A549 (cell line): Measurements from ENCODE around the gene HDAC10. TPM values are rescaled to one million over a fixed set of nuclear protein-coding genes. Genes with fewer than 3 reads are reported as not detected.
A peak's percentile ranks its signal among the peaks of the same experiment; 100 is the strongest.

ENCODE experiments used
- ATAC-seq, 2 experiments: fragments of 200-7000 bp in 1 of 2; fragments of >200 bp in 1 of 2; cut with Nextera tagmentation in 1 of 2; cut with Tn5 transposase in 1 of 2; 3 replicates each; pipeline versions ENCODE4 v1.8.0 to v1.9.1; 2018 to 2020; ENCODE audit warnings: mild to moderate bottlenecking in 1 of 2, moderate library complexity in 1 of 2
- CTCF ChIA-PET: fragments of 300-600 bp; sonication (Branson Sonifier 250); formaldehyde crosslinking; extraction: SDS; loops from one replicate; lab custom pipeline; 2021; ENCODE audit warnings: antibody characterized with exemption, inconsistent platforms; lab: Yijun Ruan, JAX
- POLR2A ChIA-PET: fragments of 350-600 bp; formaldehyde crosslinking; extraction: SDS; loops from one replicate; lab custom pipeline; 2021; ENCODE audit warnings: antibody characterized with exemption, inconsistent platforms; lab: Yijun Ruan, JAX
- DNase-seq, 2 experiments: peaks; one replicate each; pipeline versions ENCODE4 v3.0.0 to v3.0.0-alpha.2; 2011 to 2016; ENCODE audit warnings: low read depth in 1 of 2, low spot score in 1 of 2
- FAIRE-seq: peaks from 2 replicates; lab custom pipeline; 2011; peaks lifted over from hg19 to GRCh38; lab: Jason Lieb, UNC
- H3K27ac ChIP-seq, 2 experiments: fragments of >200 bp; sonication (Bioruptor Twin); formaldehyde crosslinking; 3 replicates each; pipeline ENCODE4 v1.5.1; 2016 to 2017
- H3K4me1 ChIP-seq: fragments of >200 bp; sonication (Bioruptor Twin); formaldehyde crosslinking; 3 replicates; pipeline ENCODE4 v1.6.1; 2016
- H3K4me2 ChIP-seq: fragments of >200 bp; sonication (Bioruptor Twin); formaldehyde crosslinking; 3 replicates; pipeline ENCODE4 v1.6.1; 2016
- H3K4me3 ChIP-seq: fragments of >200 bp; sonication (Bioruptor Twin); formaldehyde crosslinking; 3 replicates; pipeline ENCODE4 v1.5.1; 2016
- H3K9me3 ChIP-seq: fragments of >200 bp; sonication (Bioruptor Twin); formaldehyde crosslinking; 3 replicates; pipeline ENCODE4 v1.6.1; 2016
- ATOH8 ChIP-seq: fragments of 250-450 bp; sonication (Bioruptor Pico); IDR thresholded peaks from 2 replicates; pipeline ENCODE4 v1.5.0; 2020; ENCODE audit warnings: low read depth, mild to moderate bottlenecking, moderate library complexity
- BHLHE40 ChIP-seq: IDR thresholded peaks from 2 replicates; pipeline ENCODE4 v1.6.1; 2012; ENCODE audit warnings: low read depth, low read length, inconsistent platforms
- CHD4 ChIP-seq: fragments of 200-600 bp; sonication (generic); IDR thresholded peaks from 2 replicates; pipeline ENCODE4 v1.6.1; 2016; ENCODE audit warnings: antibody characterized with exemption, mild to moderate bottlenecking, borderline replicate concordance
- CTCF ChIP-seq: fragments of >200 bp; sonication (Bioruptor Twin); formaldehyde crosslinking; IDR thresholded peaks from 3 replicates; pipeline ENCODE4 v1.5.1; 2016
- FOSB ChIP-seq: fragments of 250-450 bp; sonication (Bioruptor Pico); IDR thresholded peaks from 2 replicates; pipeline ENCODE4 v1.5.0; 2020; ENCODE audit warnings: mild to moderate bottlenecking, moderate library complexity
- HEYL ChIP-seq: fragments of 250-450 bp; sonication (Bioruptor Pico); IDR thresholded peaks from 2 replicates; pipeline ENCODE4 v1.8.0; 2021; ENCODE audit warnings: mild to moderate bottlenecking, moderate library complexity
- HMGXB4 ChIP-seq: fragments of 250-450 bp; sonication (Bioruptor Pico); IDR thresholded peaks from 2 replicates; pipeline ENCODE4 v1.5.0; 2021; ENCODE audit warnings: mild to moderate bottlenecking, moderate library complexity, borderline replicate concordance
- HOXB13 ChIP-seq: fragments of 250-450 bp; sonication (Bioruptor Pico); IDR thresholded peaks from 2 replicates; pipeline ENCODE4 v1.5.0; 2020; ENCODE audit warnings: low read depth, mild to moderate bottlenecking, moderate library complexity
- KDM5A ChIP-seq: fragments of 200-600 bp; sonication (generic); IDR thresholded peaks from 2 replicates; pipeline ENCODE4 v1.6.1; 2016; ENCODE audit warnings: antibody characterized with exemption, mild to moderate bottlenecking
- MAZ ChIP-seq: fragments of 150-350 bp; IDR thresholded peaks from 2 replicates; pipeline ENCODE4 v1.6.1; 2014; ENCODE audit warnings: antibody characterized with exemption, low read depth, low read length, borderline replicate concordance
- NR3C1 ChIP-seq: fragments of >200 bp; sonication (Bioruptor Twin); formaldehyde crosslinking; IDR thresholded peaks from 3 replicates; pipeline ENCODE4 v1.6.1; 2017
- RAD21 ChIP-seq, 2 experiments: fragments of >200 bp in 1 of 2; sonication (Bioruptor Twin) in 1 of 2; formaldehyde crosslinking in 1 of 2; IDR thresholded peaks in 1 of 2; conservative IDR thresholded peaks in 1 of 2; 2 replicates in 1 of 2; 3 replicates in 1 of 2; pipeline ENCODE4 v1.6.1; 2012 to 2018; ENCODE audit warnings: inconsistent platforms in 1 of 2
- RCOR1 ChIP-seq: fragments of 150-350 bp; IDR thresholded peaks from 2 replicates; pipeline ENCODE4 v1.6.1; 2014; ENCODE audit warnings: antibody characterized with exemption, low read length, low read depth
- REST ChIP-seq: fragments of 200-600 bp; sonication (generic); IDR thresholded peaks from 2 replicates; pipeline ENCODE4 v1.6.1; 2016; ENCODE audit warnings: antibody characterized with exemption, mild to moderate bottlenecking, moderate library complexity
- RNF2 ChIP-seq: fragments of 200-600 bp; sonication (generic); IDR thresholded peaks from 2 replicates; pipeline ENCODE4 v1.6.1; 2016; ENCODE audit warnings: low read depth, mild to moderate bottlenecking, antibody characterized with exemption, moderate library complexity, borderline replicate concordance
- SMC3 ChIP-seq: fragments of >200 bp; sonication (Bioruptor Twin); formaldehyde crosslinking; IDR thresholded peaks from 3 replicates; pipeline ENCODE4 v1.6.1; 2018; ENCODE audit warnings: inconsistent platforms
- ZFP36 ChIP-seq: fragments of 450-650 bp; IDR thresholded peaks from 2 replicates; pipeline ENCODE4 v1.6.1; 2014; ENCODE audit warnings: borderline replicate concordance; ENCODE audit not compliant: partially characterized antibody
- ZSCAN20 ChIP-seq: fragments of 250-450 bp; sonication (Bioruptor Pico); IDR thresholded peaks from 2 replicates; pipeline ENCODE4 v1.8.0; 2022; ENCODE audit warnings: mild to moderate bottlenecking, moderate library complexity
- WGBS: methylation state at CpG from one replicate; pipeline ENCODE4 v1.1.6; 2017; ENCODE audit errors: missing lambda C conversion rate; 5-methylcytosine and 5-hydroxymethylcytosine counted together
- polyA plus RNA-seq, 4 experiments: library from polyadenylated mRNA; depleted of rRNA in 3 of 4; stranded (reverse); fragments of >200 nt; fragmentation: RNase III in 1 of 4; extraction: RNeasy Plus Mini Kit Qiagen cat#74134 plus additional on column Dnase treatment in 1 of 4; gene quantifications; 2 replicates in 3 of 4; 3 replicates in 1 of 4; pipeline ENCODE4 v1.2.3, GENCODE V29; 2011 to 2017

The HDAC10 gene
- polyA plus RNA-seq, 2 of the 4 experiments (the other 2 are of a cell fraction), result 2.4 to 12.0 TPM

- no peak for TF ChIP-seq CHD4
- TF ChIP-seq ZFP36, result no peak
- TF ChIP-seq SMC3, result no peak
- no peak for TF ChIP-seq RAD21 (conservative IDR thresholded peaks at IDR 0.05 in 1 of 2, IDR thresholded peaks at IDR 0.05 in 1 of 2)
- TF ChIP-seq FOSB (CRISPR knock-in tag), result no peak
- no peak for TF ChIP-seq KDM5A
Observed at GRCh38 chr22:50264104-50264745, 13.2 kb upstream of the HDAC10 start (continued).

GRCh38 chr22:50262973-50263617 lies 12.0 kb upstream of the HDAC10 start:
- no peak for TF ChIP-seq CTCF
- Histone ChIP-seq H3K4me3 (no peak overlapping the region), H3K4me2 (peak overlapping the region; percentile 90), H3K9me3 (no peaks in the 10 kb centered on the region), H3K4me1 (peaks cover 29% of the 10 kb centered on the region), H3K27ac (peak overlapping the region; percentile 98 to 99)
- ATAC-seq (no peak), FAIRE-seq (no peak), DNase-seq (no peak)
- ChIA-PET POLR2A (no interaction called here), CTCF (interaction anchor here (0.6 to 2.3 kb wide), 8 partner anchors 11 to 263 kb away, joined by 3 to 18 read pairs (median 4); partner anchors contain the start of gene SCO2)
- 68% methylated on average over 6 of the region's 9 CpGs for WGBS

- TF ChIP-seq RNF2 (no peak), MAZ (no peak), BHLHE40 (no peak), HOXB13 (CRISPR knock-in tag) (no peak), RCOR1 (no peak), REST (no peak), RAD21 (conservative IDR thresholded peaks at IDR 0.05 in 1 of 2, IDR thresholded peaks at IDR 0.05 in 1 of 2) (no peak), HEYL (CRISPR knock-in tag) (no peak), NR3C1 (no peak), ATOH8 (no peak), ZSCAN20 (CRISPR knock-in tag) (no peak), HMGXB4 (CRISPR knock-in tag) (no peak)
- TF ChIP-seq, all 56 proteins: peak for 0
- 37% methylated on average over 6 of the region's 7 CpGs for WGBS
- peak; percentile 19 to 56; a peak in 3 of 6 replicates for ATAC-seq
- DNase-seq, result peak in 1 of 2 experiments; percentile 50
- CTCF ChIA-PET, result interaction anchor here (0.6 to 2.3 kb wide), 7 partner anchors 10 to 97 kb away, joined by 3 to 18 read pairs (median 3); no protein-coding TSS in a partner anchor
- no peak overlapping the region for H3K4me3 ChIP-seq
- H3K4me1 ChIP-seq, result peaks cover 26% of the 10 kb centered on the region
- POLR2A ChIA-PET, result no interaction called here
- peak overlapping the region; percentile 90 for H3K4me2 ChIP-seq
- H3K27ac ChIP-seq, result peak overlapping the region; percentile 98 to 99
- H3K9me3 ChIP-seq, result no peaks in the 10 kb centered on the region
- FAIRE-seq, result no peak
Observed at GRCh38 chr22:50262460-50262911, 11.4 kb upstream of the HDAC10 start.
